ENCODE measurements around the gene VTI1A.

VTI1A gene

DNA sequence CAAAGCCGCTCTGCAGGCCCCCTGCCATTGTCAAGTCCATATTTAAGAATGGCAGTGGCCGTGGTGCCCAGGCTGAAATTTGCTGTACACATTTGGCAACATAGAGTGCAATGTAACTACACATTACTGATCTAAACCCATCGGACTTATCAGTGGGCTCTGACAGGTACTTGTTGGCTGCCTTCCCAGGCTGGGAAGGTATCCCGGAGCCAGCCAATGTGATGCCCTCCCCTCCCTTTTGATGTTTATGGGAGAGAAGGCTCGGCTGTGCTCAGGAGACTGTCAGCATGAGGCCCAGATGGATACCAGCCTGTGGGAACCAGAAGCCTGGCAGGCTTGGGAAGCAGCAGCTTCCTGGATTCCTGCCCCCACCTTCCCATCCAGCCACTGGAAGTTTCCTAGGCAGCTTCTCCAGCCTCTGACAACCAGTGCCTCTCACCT, 357.0 kb downstream of the VTI1A start:
- Histone ChIP-seq H4K20me1 (ENCODE audit: insufficient read depth, low read length, poor library complexity, severe bottlenecking) (no peaks in the 10 kb centered on the region), H3K36me3 (ENCODE audit: insufficient read depth, low read length) (no peaks in the 10 kb centered on the region), H2AFZ (ENCODE audit: low read length) (no peak overlapping the region), H3K4me3 (ENCODE audit: low read length, poor library complexity, severe bottlenecking) (no peak overlapping the region), H3K4me2 (ENCODE audit: low read depth, low read length, poor library complexity, severe bottlenecking) (no peak overlapping the region), H3K4me1 (ENCODE audit: insufficient read depth, low read length, poor library complexity, severe bottlenecking) (peaks cover 6% of the 10 kb centered on the region), H3K9me3 (ENCODE audit: insufficient read depth, low read depth, low read length) (no peaks in the 10 kb centered on the region), H3K79me2 (ENCODE audit: insufficient read depth, low read length) (no peaks in the 10 kb centered on the region), H3K9ac (ENCODE audit: low read depth, low read length, poor library complexity, severe bottlenecking) (no peak overlapping the region), H3K9me2 (replicated peaks; ENCODE audit: low read depth, low read length) (no peaks in the 10 kb centered on the region), H3F3A (ENCODE audit: low read depth) (no peaks in the 10 kb centered on the region), H3K27me3 (ENCODE audit: insufficient read depth, low read length, poor library complexity, severe bottlenecking) (no peaks in the 10 kb centered on the region)
- TF ChIP-seq, protein P1, sequence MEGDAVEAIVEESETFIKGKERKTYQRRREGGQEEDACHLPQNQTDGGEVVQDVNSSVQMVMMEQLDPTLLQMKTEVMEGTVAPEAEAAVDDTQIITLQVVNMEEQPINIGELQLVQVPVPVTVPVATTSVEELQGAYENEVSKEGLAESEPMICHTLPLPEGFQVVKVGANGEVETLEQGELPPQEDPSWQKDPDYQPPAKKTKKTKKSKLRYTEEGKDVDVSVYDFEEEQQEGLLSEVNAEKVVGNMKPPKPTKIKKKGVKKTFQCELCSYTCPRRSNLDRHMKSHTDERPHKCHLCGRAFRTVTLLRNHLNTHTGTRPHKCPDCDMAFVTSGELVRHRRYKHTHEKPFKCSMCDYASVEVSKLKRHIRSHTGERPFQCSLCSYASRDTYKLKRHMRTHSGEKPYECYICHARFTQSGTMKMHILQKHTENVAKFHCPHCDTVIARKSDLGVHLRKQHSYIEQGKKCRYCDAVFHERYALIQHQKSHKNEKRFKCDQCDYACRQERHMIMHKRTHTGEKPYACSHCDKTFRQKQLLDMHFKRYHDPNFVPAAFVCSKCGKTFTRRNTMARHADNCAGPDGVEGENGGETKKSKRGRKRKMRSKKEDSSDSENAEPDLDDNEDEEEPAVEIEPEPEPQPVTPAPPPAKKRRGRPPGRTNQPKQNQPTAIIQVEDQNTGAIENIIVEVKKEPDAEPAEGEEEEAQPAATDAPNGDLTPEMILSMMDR (conservative IDR thresholded peaks at IDR 0.05; ENCODE audit: low read length) = no peak
- TF ChIP-seq EZH2phosphoT487 (IDR thresholded peaks at IDR 0.05; ENCODE audit: borderline replicate concordance) = no peak

DNA sequence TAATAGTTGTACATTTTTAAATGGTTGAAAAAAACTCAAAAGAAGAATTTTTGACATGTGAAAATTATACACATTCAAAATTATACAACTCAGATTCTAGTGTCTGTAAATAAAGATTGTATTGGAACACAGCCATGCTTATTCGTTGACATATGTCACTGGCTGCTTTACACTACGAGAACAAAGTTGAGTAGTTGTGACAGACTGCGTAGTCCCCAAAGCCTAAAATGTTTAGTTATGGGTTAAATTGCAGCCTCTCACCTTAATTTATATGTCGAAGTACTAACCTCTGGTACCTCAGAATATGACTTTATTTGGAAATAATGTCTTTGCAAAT, 358.2 kb downstream of the VTI1A start:
- Histone ChIP-seq H3F3A (ENCODE audit: low read depth) (no peaks in the 10 kb centered on the region), H3K4me3 (ENCODE audit: low read length, poor library complexity, severe bottlenecking) (no peak overlapping the region), H3K36me3 (ENCODE audit: insufficient read depth, low read length) (no peaks in the 10 kb centered on the region), H3K9me3 (ENCODE audit: insufficient read depth, low read depth, low read length) (no peaks in the 10 kb centered on the region), H2AFZ (ENCODE audit: low read length) (no peak overlapping the region), H3K9me2 (replicated peaks; ENCODE audit: low read depth, low read length) (no peaks in the 10 kb centered on the region), H3K4me1 (ENCODE audit: insufficient read depth, low read length, poor library complexity, severe bottlenecking) (no peaks in the 10 kb centered on the region), H3K79me2 (ENCODE audit: insufficient read depth, low read length) (no peaks in the 10 kb centered on the region), H3K27me3 (ENCODE audit: insufficient read depth, low read length, poor library complexity, severe bottlenecking) (no peaks in the 10 kb centered on the region), H3K4me2 (ENCODE audit: low read depth, low read length, poor library complexity, severe bottlenecking) (no peak overlapping the region), H3K9ac (ENCODE audit: low read depth, low read length, poor library complexity, severe bottlenecking) (no peak overlapping the region), H4K20me1 (ENCODE audit: insufficient read depth, low read length, poor library complexity, severe bottlenecking) (no peaks in the 10 kb centered on the region)
- no peak for TF ChIP-seq EZH2phosphoT487 (IDR thresholded peaks at IDR 0.05; ENCODE audit: borderline replicate concordance)
- TF ChIP-seq, protein P1 (conservative IDR thresholded peaks at IDR 0.05; ENCODE audit: low read length) = no peak

DNA sequence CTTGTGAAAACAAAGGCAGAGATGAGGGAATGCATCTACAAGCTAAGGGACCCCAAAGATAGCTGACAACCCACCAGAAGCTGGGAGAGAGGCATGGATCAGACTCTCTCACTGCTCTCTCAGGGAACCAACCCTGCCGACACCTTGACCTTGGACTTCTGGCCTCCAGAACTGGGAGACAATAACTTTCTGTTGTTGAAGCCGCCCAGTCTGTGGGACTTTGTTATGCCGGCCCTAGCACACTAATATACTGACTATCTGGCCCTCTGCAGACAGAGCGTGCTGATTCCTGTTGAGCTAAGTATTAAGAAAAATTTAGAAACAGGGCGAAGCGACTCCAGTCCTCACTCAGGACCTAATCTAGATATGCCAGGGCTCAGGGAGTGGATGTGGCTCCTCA, 358.7 kb downstream of the VTI1A start:
- no peaks in the 10 kb centered on the region for H3K36me3 ChIP-seq (ENCODE audit: insufficient read depth, low read length)
- no peak overlapping the region for H3K4me2 ChIP-seq (ENCODE audit: low read depth, low read length, poor library complexity, severe bottlenecking)
- H3F3A ChIP-seq (ENCODE audit: low read depth) = no peaks in the 10 kb centered on the region
- H3K79me2 ChIP-seq (ENCODE audit: insufficient read depth, low read length) = no peaks in the 10 kb centered on the region
- H3K27me3 ChIP-seq (ENCODE audit: insufficient read depth, low read length, poor library complexity, severe bottlenecking) = no peaks in the 10 kb centered on the region
- H3K4me3 ChIP-seq (ENCODE audit: low read length, poor library complexity, severe bottlenecking) = no peak overlapping the region
- no peaks in the 10 kb centered on the region for H3K4me1 ChIP-seq (ENCODE audit: insufficient read depth, low read length, poor library complexity, severe bottlenecking)
- no peak overlapping the region for H2AFZ ChIP-seq (ENCODE audit: low read length)
- H4K20me1 ChIP-seq (ENCODE audit: insufficient read depth, low read length, poor library complexity, severe bottlenecking) = no peaks in the 10 kb centered on the region
- H3K9me2 ChIP-seq (replicated peaks; ENCODE audit: low read depth, low read length) = no peaks in the 10 kb centered on the region
- TF ChIP-seq, protein P1 (conservative IDR thresholded peaks at IDR 0.05; ENCODE audit: low read length) = no peak
- TF ChIP-seq EZH2phosphoT487 (IDR thresholded peaks at IDR 0.05; ENCODE audit: borderline replicate concordance) = no peak
- H3K9ac ChIP-seq (ENCODE audit: low read depth, low read length, poor library complexity, severe bottlenecking) = no peak overlapping the region
- no peaks in the 10 kb centered on the region for H3K9me3 ChIP-seq (ENCODE audit: insufficient read depth, low read depth, low read length)

Data from Loucy (cell line).